GM12875 (cell line): ENCODE measurements around the gene EFNB1.

ENCODE experiments used
- H3K4me3 ChIP-seq: one replicate; pipeline ENCODE4 v1.5.1; 2011; ENCODE audit warnings: low read depth, low read length, control low read depth
- CTCF ChIP-seq: IDR thresholded peaks from 2 replicates; pipeline ENCODE4 v1.5.1; 2011; ENCODE audit warnings: low read depth, mild to moderate bottlenecking, control low read depth, inconsistent platforms, low read length, moderate library complexity, borderline replicate concordance; ENCODE audit not compliant: insufficient read depth

EFNB1 gene

GRCh38 chrX:68874076-68874475, 45.3 kb downstream of the EFNB1 start:
- no peak overlapping the region for H3K4me3 ChIP-seq
- no peak for TF ChIP-seq CTCF

GRCh38 chrX:68876731-68877130, 47.9 kb downstream of the EFNB1 start:
- no peak for TF ChIP-seq CTCF
- H3K4me3 ChIP-seq: no peak overlapping the region

GRCh38 chrX:68877606-68878005, 48.8 kb downstream of the EFNB1 start:
- TF ChIP-seq CTCF: no peak

GRCh38 chrX:68878977-68879645, 50.3 kb downstream of the EFNB1 start:
- no peak overlapping the region for H3K4me3 ChIP-seq

More at GRCh38 chrX:68877606-68878005, 48.8 kb downstream of the EFNB1 start:
- H3K4me3 ChIP-seq: no peak overlapping the region

GRCh38 chrX:68880846-68881552, 52.2 kb downstream of the EFNB1 start:
- H3K4me3 ChIP-seq: no peak overlapping the region
- no peak for TF ChIP-seq CTCF

More at GRCh38 chrX:68878977-68879645, 50.3 kb downstream of the EFNB1 start:
- no peak for TF ChIP-seq CTCF

GRCh38 chrX:68881911-68882310, 53.1 kb downstream of the EFNB1 start:
- no peak for TF ChIP-seq CTCF
- no peak overlapping the region for H3K4me3 ChIP-seq

GRCh38 chrX:68883800-68884199, 55.0 kb downstream of the EFNB1 start:
- no peak overlapping the region for H3K4me3 ChIP-seq
- no peak for TF ChIP-seq CTCF
